ENCODE data around the gene RAB10. TPM values are rescaled to one million over a fixed set of nuclear protein-coding genes. Genes with fewer than 3 reads are reported as not detected.

RAB10 gene
- total RNA-seq, 1 donor from 2014 or later, result 130 TPM

DNA sequence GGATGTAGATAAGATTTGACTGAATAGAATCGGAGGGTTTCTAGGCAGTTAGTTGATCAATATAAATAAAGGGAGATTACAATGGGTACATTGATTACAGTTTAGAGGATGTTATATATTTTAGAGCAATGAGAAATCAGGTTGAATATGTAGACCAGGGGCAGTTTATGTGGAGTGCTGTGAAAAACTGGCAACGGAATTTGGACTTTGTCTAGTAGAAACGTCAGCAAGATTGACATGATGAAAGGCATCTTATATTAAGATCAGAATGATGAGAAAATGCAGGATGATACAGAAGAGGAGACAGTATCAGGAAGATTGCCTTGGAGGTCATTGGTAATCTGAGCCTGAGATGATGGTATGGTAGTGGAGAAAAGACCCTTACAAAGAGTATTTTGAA, 39.9 kb downstream of the RAB10 start:
- Mint-ChIP-seq H3K4me3 (ENCODE audit: unreplicated experiment) (no peak overlapping the region), H3K27ac (ENCODE audit: unreplicated experiment) (peak overlapping the region; percentile 90), H3K27me3 (ENCODE audit: unreplicated experiment) (peaks cover 3% of the 10 kb centered on the region), H3K9me3 (ENCODE audit: unreplicated experiment) (no peaks in the 10 kb centered on the region), H3K36me3 (ENCODE audit: low read depth, unreplicated experiment) (peaks cover 11% of the 10 kb centered on the region), H3K4me1 (ENCODE audit: unreplicated experiment) (peaks cover 30% of the 10 kb centered on the region)
- no peak for DNase-seq (ENCODE audit: low spot score)
- TF ChIP-seq, protein P1, sequence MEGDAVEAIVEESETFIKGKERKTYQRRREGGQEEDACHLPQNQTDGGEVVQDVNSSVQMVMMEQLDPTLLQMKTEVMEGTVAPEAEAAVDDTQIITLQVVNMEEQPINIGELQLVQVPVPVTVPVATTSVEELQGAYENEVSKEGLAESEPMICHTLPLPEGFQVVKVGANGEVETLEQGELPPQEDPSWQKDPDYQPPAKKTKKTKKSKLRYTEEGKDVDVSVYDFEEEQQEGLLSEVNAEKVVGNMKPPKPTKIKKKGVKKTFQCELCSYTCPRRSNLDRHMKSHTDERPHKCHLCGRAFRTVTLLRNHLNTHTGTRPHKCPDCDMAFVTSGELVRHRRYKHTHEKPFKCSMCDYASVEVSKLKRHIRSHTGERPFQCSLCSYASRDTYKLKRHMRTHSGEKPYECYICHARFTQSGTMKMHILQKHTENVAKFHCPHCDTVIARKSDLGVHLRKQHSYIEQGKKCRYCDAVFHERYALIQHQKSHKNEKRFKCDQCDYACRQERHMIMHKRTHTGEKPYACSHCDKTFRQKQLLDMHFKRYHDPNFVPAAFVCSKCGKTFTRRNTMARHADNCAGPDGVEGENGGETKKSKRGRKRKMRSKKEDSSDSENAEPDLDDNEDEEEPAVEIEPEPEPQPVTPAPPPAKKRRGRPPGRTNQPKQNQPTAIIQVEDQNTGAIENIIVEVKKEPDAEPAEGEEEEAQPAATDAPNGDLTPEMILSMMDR (IDR thresholded peaks at IDR 0.05; ENCODE audit: unreplicated experiment), result no peak

DNA sequence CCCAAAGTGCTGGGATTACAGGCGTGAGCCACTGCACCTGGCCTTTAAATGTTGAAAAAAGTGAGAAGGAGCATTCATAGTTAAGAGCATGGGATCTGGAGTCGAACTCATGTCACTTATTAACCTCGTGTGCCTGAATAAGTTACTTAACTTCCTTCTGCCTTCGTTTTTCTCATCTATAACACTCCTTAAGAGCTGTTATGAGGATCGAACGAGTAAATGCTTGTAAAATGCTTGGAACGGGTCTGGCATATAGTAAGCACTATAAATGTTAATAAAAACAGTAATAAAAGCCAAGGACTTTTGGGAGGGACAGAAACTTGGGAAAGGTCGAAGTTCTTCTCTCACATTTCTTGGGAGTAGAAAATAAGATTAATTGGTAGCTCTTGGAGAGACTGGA, 40.8 kb downstream of the RAB10 start:
- H3K27ac Mint-ChIP-seq (ENCODE audit: unreplicated experiment), result no peak overlapping the region
- H3K27me3 Mint-ChIP-seq (ENCODE audit: unreplicated experiment), result peaks cover 3% of the 10 kb centered on the region
- no peaks in the 10 kb centered on the region for H3K9me3 Mint-ChIP-seq (ENCODE audit: unreplicated experiment)
- DNase-seq (ENCODE audit: low spot score), result no peak
- H3K36me3 Mint-ChIP-seq (ENCODE audit: low read depth, unreplicated experiment), result peaks cover 11% of the 10 kb centered on the region
- H3K4me1 Mint-ChIP-seq (ENCODE audit: unreplicated experiment), result peaks cover 30% of the 10 kb centered on the region
- no peak overlapping the region for H3K4me3 Mint-ChIP-seq (ENCODE audit: unreplicated experiment)
- TF ChIP-seq, protein P1 (IDR thresholded peaks at IDR 0.05; ENCODE audit: unreplicated experiment), result no peak

DNA sequence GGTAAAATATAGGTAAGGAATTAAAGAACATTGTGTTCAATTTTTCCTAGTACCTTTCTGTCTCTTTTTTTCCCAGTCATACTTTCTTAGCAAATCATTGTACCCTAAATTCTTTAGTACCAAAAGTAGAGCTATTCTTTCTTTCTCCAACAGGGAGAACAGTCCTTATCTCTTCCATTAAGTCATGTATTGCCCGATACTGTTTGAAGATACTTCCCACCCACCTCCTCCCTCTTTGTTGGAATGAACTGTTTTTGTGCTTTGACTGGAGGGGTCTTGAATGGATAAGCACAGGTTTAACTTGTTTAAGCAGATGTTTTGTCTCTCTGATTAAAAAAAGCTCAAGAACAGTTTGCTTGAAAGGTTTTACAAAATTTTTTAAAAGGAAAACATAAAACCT, 41.3 kb downstream of the RAB10 start:
- DNase-seq (ENCODE audit: low spot score), result no peak
- no peak overlapping the region for H3K27ac Mint-ChIP-seq (ENCODE audit: unreplicated experiment)
- no peak overlapping the region for H3K4me3 Mint-ChIP-seq (ENCODE audit: unreplicated experiment)
- H3K4me1 Mint-ChIP-seq (ENCODE audit: unreplicated experiment), result peaks cover 30% of the 10 kb centered on the region
- H3K27me3 Mint-ChIP-seq (ENCODE audit: unreplicated experiment), result peaks cover 2% of the 10 kb centered on the region
- peaks cover 16% of the 10 kb centered on the region for H3K36me3 Mint-ChIP-seq (ENCODE audit: low read depth, unreplicated experiment)
- TF ChIP-seq, protein P1 (IDR thresholded peaks at IDR 0.05; ENCODE audit: unreplicated experiment), result no peak
- no peaks in the 10 kb centered on the region for H3K9me3 Mint-ChIP-seq (ENCODE audit: unreplicated experiment)

DNA sequence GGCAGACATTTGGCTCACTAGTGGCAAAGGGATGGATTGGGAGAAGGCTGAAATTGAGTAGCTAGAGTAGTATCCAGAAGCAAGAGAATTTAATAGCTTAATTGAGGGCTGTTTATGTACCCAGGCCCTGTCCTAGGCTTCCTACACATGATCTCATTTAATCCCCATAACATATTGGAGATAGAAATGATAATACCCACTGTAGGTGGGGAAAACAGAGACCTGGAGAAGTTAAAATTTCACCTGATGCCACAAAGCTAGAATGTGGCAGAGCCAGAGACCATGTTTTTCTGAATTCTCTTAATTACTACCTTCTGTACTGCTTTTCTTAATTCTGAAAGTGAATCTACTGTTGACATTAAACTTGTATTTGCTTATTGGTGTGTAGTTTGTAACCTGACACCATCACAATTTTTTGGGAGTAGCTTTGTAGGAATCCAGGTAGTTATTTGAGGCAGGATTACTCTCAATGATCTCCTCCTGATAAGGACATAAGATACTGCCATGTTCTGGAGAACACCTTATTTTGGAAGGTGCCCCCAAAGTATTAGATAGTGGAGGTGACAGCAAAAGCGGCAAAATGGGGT, 42.2 kb downstream of the RAB10 start:
- Mint-ChIP-seq H3K27ac (ENCODE audit: unreplicated experiment) (peak overlapping the region; percentile 89), H3K36me3 (ENCODE audit: low read depth, unreplicated experiment) (peaks cover 25% of the 10 kb centered on the region), H3K27me3 (ENCODE audit: unreplicated experiment) (peaks cover 2% of the 10 kb centered on the region), H3K4me3 (ENCODE audit: unreplicated experiment) (peak overlapping the region; percentile 63), H3K4me1 (ENCODE audit: unreplicated experiment) (peaks cover 30% of the 10 kb centered on the region), H3K9me3 (ENCODE audit: unreplicated experiment) (no peaks in the 10 kb centered on the region)
- no peak for DNase-seq (ENCODE audit: low spot score)
- TF ChIP-seq, protein P1 (IDR thresholded peaks at IDR 0.05; ENCODE audit: unreplicated experiment), result no peak

DNA sequence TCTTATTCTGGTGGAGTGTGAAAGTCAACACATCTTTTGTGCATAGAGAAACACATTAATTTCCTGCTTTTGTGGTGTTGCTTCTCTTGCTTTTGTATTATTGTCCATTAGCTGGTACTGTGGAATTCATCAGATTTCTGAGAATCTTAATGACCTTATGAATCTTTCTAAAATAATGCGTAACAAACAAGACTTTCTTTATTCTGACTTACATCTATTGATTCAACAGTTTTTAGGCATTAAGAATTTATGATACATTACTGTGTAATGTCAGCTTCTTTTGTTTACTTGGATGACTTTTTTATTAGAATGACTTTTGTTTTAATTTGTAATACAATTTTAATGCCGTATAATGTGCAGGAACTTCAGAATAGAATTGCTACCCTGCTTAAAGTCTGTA, 43.4 kb downstream of the RAB10 start:
- Mint-ChIP-seq H3K36me3 (ENCODE audit: low read depth, unreplicated experiment) (peaks cover 28% of the 10 kb centered on the region), H3K9me3 (ENCODE audit: unreplicated experiment) (no peaks in the 10 kb centered on the region), H3K4me3 (ENCODE audit: unreplicated experiment) (no peak overlapping the region), H3K27ac (ENCODE audit: unreplicated experiment) (no peak overlapping the region), H3K27me3 (ENCODE audit: unreplicated experiment) (peaks cover 2% of the 10 kb centered on the region), H3K4me1 (ENCODE audit: unreplicated experiment) (peaks cover 30% of the 10 kb centered on the region)
- DNase-seq (ENCODE audit: low spot score), result no peak
- TF ChIP-seq, protein P1 (IDR thresholded peaks at IDR 0.05; ENCODE audit: unreplicated experiment), result no peak

Data from endothelial cell (in vitro differentiated cells).